ENCODE results near the gene RELA.

Gene RELA

GRCh38 chr11:65617990-65618751 lies 44.5 kb downstream of the RELA start:
- H3K27ac ChIP-seq, result no peak overlapping the region

GRCh38 chr11:65617136-65617850 lies 45.4 kb downstream of the RELA start:
- H3K27ac ChIP-seq, result peak overlapping the region in 4 of 21 experiments; percentile 92 to 98 (median 97)
- peak overlapping the region in 1 of 7 experiments; percentile 79 for H3K4me3 ChIP-seq

More at GRCh38 chr11:65617990-65618751, 44.5 kb downstream of the RELA start:
- H3K4me3 ChIP-seq, result no peak overlapping the region

GRCh38 chr11:65616575-65617001 lies 46.1 kb downstream of the RELA start:
- Histone ChIP-seq H3K27ac (peak overlapping the region in 18 of 21 experiments; percentile 79 to 98 (median 94)), H3K4me3 (peak overlapping the region; percentile 67 to 93 (median 90))

- H3K4me3 ChIP-seq, result peak overlapping the region; percentile 67 to 93 (median 90)
- peak overlapping the region; percentile 33 to 98 (median 94) for H3K27ac ChIP-seq
Measured at GRCh38 chr11:65615950-65616574, 46.7 kb downstream of the RELA start.

- peak within 1 kb of the TSS; percentile 79 to 93 (median 90) for H3K4me3 ChIP-seq
- H3K27ac ChIP-seq, result peak within 1 kb of the TSS; percentile 33 to 98 (median 95)
Measured at GRCh38 chr11:65615229-65615949, 47.3 kb downstream of the RELA start, which contains the start of gene PCNX3. Gene PCNX3 (plus strand): TSS chr11:65615776. CDS start chr11:65616312, 536 bp downstream.

- H3K4me3 ChIP-seq, result peak overlapping the region; percentile 55 to 91 (median 82)
- peak overlapping the region; percentile 48 to 98 (median 95) for H3K27ac ChIP-seq
Measured at GRCh38 chr11:65613091-65613928, 49.4 kb downstream of the RELA start.

GRCh38 chr11:65612691-65613090 lies 50.0 kb downstream of the RELA start:
- Histone ChIP-seq H3K4me3 (peak overlapping the region; percentile 55 to 91 (median 82)), H3K27ac (peak overlapping the region in 20 of 21 experiments; percentile 21 to 98 (median 94))

- Histone ChIP-seq H3K27ac (peak overlapping the region in 20 of 21 experiments; percentile 45 to 98 (median 94)), H3K4me3 (peak overlapping the region; percentile 55 to 91 (median 82))
Measured at GRCh38 chr11:65611758-65612603, 50.7 kb downstream of the RELA start.

- Histone ChIP-seq H3K27ac (peak overlapping the region in 20 of 21 experiments; percentile 45 to 98 (median 94)), H3K4me3 (peak overlapping the region; percentile 55 to 91 (median 82))
Measured at GRCh38 chr11:65611028-65611757, 51.5 kb downstream of the RELA start.

GRCh38 chr11:65610404-65610803 lies 52.3 kb downstream of the RELA start:
- Histone ChIP-seq H3K27ac (peak overlapping the region in 19 of 21 experiments; percentile 45 to 98 (median 94)), H3K4me3 (peak overlapping the region in 5 of 7 experiments; percentile 55 to 91 (median 79))

GRCh38 chr11:65609665-65610064 lies 53.1 kb downstream of the RELA start:
- H3K4me3 ChIP-seq, result no peak overlapping the region
- H3K27ac ChIP-seq, result peak overlapping the region in 8 of 21 experiments; percentile 2 to 98 (median 58)

GRCh38 chr11:65609229-65609628 lies 53.5 kb downstream of the RELA start:
- H3K27ac ChIP-seq, result peak overlapping the region in 4 of 21 experiments; percentile 34 to 98 (median 56)
- H3K4me3 ChIP-seq, result no peak overlapping the region

GRCh38 chr11:65607614-65608426 lies 54.9 kb downstream of the RELA start:
- peak overlapping the region in 4 of 21 experiments; percentile 1 to 49 (median 12) for H3K27ac ChIP-seq
- peak overlapping the region in 3 of 7 experiments; percentile 13 to 27 (median 20) for H3K4me3 ChIP-seq

GRCh38 chr11:65606876-65607613 lies 55.7 kb downstream of the RELA start:
- peak overlapping the region in 3 of 7 experiments; percentile 13 to 27 (median 20) for H3K4me3 ChIP-seq
- H3K27ac ChIP-seq, result peak overlapping the region in 16 of 21 experiments; percentile 5 to 90 (median 75)

- Histone ChIP-seq H3K27ac (no peak overlapping the region), H3K4me3 (no peak overlapping the region)
Measured at GRCh38 chr11:65604258-65604657, 58.5 kb downstream of the RELA start.

Measured in skin epidermis (tissue), 12 donors.